GM18526 (cell line): ENCODE data around the gene DOC2B.

ENCODE experiments used
- POLR2A ChIP-seq: IDR thresholded peaks from 3 replicates; pipeline ENCODE4 v1.6.1; 2011; ENCODE audit not compliant: insufficient read length; ENCODE audit errors: extremely low read depth

Gene DOC2B

DNA sequence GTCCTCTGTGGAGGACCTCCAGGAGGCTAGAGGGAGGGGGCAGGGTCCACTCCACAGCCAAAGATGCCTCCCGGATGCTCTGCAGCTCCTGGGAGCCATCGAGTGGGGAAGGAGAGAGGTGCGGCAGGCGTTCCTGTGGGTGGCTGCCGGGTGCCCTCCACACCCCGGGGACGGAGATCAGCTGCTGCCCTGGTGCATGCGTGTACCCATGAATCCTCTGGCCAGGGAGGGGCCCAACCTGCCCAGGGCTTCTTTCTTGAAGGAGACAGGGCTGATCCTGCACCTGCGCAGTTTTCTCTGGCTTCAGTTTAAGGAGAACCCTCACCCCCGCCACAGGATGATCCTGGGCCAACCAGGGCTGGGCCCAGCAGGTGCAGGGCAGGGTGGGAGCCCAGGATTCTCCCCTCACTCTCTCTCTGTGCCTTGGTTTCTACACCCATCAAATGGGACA, 33.5 kb upstream of the DOC2B start:
- TF ChIP-seq POLR2A = no peak

DNA sequence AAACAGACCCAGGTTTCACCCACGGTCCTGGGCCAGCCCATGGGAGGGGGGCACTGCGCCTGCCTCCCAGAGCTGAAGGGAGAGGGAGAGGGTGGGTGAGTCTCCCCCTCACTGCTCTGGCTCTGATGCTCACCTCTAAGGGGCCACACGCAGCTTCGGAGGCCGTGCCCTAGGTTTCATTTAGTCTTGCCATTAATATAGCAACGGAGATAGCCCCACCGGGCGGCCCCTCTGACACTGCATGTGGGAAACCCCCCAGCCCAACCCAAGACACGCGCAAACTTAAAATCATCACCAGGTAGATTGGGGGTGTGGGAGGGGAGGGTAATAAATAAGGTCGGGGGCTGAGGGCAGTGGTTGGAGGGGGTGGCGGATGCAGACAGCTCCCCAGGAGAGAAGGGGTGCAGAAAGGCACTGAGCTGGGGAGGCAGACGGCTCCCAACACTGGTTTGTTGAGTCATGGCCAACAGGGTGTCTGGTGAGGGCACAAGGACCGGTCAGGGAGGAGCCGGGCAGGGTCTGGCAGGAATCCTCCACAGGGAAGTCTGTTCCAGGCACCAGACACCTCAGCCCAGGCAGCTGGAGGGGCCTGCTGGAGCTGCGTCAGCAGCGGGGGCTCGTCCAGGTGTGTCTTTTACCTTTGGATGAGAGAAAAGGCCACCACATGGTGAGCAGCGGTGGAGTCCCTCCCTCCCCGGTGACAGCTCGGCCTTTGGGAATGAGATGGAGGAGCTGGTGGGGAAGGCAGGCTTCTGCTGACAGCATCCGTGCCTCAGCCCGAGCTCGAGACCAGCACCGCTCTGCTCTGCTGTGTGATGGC, 32.0 kb upstream of the DOC2B start:
- TF ChIP-seq POLR2A = no peak

GRCh38 chr17:210402-210801, 29.0 kb upstream of the DOC2B start:
- no peak for TF ChIP-seq POLR2A

DNA sequence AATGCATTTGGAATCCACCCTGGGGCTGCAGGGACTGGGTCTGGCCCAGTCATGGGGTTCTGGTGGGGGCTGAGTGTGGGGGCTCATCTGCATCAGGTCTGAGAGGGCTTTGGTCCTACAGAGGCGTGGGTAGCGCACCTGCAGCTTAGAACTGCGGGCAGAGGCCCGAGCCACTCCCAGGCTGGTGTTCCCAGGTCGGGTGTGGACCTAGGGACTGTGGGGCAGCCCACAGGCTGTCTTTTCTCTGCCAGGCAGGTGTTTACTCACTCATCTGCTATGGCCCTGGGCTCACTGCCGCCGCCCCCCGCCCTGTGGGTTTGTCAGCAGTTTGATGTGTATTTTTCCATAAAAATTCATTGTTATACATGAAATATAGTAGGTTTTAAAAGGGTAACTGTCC, 27.0 kb upstream of the DOC2B start:
- TF ChIP-seq POLR2A = no peak

- no peak for TF ChIP-seq POLR2A
Observed at GRCh38 chr17:207775-208174, 26.3 kb upstream of the DOC2B start.

GRCh38 chr17:206941-207560, 25.6 kb upstream of the DOC2B start:
- no peak for TF ChIP-seq POLR2A

DNA sequence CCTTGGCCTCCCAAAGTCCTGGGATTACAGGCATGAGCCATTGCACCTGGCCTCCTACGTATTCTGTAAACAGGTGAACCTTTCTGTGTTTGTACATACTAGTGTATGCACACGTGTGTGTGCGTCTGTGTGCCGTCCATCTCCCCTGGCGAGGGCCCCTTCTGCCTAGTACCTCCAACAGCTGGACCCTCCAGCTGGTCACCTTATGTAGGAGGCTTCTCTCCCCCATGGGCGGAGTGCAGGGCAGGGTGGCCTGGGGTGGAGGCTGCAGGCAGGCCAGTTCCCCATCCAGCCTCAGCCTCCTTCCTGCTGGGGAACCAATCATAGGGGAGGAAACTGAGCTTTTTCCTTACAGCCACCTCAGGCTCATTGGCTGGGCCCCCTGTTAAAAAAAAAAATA, 24.4 kb upstream of the DOC2B start:
- TF ChIP-seq POLR2A = no peak

- no peak for TF ChIP-seq POLR2A
Observed at GRCh38 chr17:205148-205669, 23.8 kb upstream of the DOC2B start.

GRCh38 chr17:204427-205147, 23.1 kb upstream of the DOC2B start:
- TF ChIP-seq POLR2A = no peak

DNA sequence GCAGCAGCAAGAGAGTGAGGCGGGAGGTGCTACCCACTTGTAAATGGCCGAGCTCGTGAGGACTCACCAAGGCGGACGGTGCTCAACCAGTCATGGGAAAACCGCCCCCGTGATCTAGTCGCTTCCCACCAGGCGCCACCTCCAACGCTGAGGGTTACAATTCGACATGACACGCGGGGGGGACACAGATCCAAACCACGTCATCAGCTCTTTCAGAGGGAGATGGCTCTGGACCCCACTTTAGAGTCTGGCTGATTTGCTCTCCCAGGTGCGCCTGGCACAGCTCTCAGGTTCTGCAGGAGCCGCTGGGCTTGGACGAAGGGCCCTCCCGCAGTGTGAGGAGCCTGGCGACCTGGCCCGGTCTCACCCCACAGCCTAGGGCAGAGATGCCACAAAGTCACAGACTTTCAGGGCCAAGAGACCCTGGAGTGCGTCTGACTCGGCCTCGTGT, 21.1 kb upstream of the DOC2B start:
- no peak for TF ChIP-seq POLR2A

DNA sequence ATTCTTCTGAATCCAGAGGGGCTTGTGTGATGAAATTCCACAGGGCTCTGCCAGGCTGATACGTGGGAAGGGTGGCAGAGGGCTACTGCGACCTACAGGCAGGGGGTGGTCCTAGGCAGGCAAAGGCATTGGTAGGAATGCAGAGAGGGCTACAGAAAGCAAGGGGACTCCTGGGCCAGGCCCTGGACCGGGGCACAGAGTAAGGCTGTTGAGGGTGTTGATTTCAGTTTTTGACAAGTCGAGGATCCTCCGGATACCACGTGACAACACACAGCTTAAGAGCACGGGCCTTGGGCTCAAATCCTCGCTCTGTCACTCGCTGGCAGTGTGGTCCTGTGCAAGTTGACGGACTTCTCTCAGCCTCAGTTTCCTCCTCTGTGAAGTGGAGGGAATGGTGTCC, 19.1 kb upstream of the DOC2B start:
- no peak for TF ChIP-seq POLR2A

DNA sequence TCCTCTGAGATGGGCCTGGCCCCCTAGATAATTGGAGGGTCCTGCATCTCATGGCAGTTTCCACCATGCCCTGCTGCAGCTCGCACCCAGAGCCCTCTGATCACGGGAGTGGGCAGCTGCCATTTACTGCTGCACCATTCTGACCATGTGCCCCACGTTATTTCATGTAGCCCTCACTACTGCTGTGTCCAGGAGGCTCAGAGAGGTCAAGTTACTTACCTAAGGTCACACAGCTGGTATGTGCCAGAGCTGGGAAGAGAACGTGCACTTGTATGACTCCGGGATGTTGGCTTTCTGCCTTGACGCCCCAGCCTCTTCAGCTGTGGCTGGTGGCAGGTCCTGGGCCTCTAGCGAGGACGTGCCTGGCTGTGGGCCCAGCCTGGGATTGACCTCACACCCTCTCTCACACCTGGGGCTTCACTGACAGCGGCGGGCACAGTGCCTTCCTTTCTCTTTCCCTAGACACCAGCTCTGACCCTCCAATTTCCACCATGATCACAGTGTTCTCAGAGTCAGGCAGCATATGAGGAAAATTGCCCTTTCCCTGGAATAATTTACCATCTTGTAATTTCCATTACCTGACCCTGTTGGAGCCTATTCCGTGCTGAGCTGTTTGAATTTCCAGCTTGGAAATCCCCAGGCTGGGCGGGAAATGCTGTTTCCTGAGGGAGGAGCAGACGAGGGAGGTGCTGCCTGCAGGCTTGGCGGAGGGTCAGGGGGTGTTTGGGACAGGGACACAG, 18.5 kb upstream of the DOC2B start:
- no peak for TF ChIP-seq POLR2A

GRCh38 chr17:199191-199604, 17.7 kb upstream of the DOC2B start:
- no peak for TF ChIP-seq POLR2A

DNA sequence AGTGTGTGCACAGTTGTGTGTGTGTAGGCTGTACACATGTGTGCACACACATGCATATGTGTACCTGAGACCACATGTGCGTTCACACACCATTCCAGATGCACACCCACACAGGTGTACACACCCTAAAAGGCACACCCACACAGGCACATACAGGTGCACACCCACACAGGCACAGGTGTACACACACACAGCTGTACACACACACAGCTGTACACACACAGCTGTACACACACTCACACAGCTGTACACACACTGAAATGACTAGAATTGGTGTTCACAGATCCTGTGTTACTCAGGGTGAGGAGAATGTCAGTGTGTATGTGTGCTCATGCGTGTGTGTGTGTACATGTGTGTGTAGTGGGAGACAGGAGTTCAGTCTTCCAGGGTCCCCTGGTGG, 15.9 kb upstream of the DOC2B start:
- TF ChIP-seq POLR2A = no peak
